ENCODE measurements around the gene CLP1. TPM values are rescaled to one million over a fixed set of nuclear protein-coding genes. Genes with fewer than 3 reads are reported as not detected.
A peak's percentile ranks its signal among the peaks of the same experiment; 100 is the strongest.
"Not testable (repeated sequence)": the region's sequence is repeated elsewhere in the genome, so short reads cannot be mapped to it uniquely, and the experiment has no call there.

CLP1 gene
- total RNA-seq, 1 donor from 2014 or later: 20.7 TPM

DNA sequence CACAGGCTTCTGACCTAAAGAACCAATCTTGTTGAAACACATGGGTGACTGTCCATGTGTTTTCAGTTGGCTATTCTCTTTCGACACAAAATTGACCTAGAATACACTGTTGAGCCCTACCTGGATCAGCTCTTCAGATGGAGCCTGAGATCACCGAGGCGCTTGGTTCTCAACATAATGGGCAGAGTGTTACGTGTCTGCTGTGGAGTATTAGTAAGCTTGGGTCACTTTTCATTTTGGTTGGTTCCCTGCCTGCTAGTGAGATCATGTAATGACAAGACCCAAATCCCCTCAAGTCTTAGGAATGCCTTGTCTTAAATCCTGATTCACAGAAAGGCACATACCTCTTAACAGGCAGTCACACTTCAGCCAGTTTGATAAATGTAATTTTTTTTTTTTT, 45.8 kb downstream of the CLP1 start:
- TF ChIP-seq, protein P1, sequence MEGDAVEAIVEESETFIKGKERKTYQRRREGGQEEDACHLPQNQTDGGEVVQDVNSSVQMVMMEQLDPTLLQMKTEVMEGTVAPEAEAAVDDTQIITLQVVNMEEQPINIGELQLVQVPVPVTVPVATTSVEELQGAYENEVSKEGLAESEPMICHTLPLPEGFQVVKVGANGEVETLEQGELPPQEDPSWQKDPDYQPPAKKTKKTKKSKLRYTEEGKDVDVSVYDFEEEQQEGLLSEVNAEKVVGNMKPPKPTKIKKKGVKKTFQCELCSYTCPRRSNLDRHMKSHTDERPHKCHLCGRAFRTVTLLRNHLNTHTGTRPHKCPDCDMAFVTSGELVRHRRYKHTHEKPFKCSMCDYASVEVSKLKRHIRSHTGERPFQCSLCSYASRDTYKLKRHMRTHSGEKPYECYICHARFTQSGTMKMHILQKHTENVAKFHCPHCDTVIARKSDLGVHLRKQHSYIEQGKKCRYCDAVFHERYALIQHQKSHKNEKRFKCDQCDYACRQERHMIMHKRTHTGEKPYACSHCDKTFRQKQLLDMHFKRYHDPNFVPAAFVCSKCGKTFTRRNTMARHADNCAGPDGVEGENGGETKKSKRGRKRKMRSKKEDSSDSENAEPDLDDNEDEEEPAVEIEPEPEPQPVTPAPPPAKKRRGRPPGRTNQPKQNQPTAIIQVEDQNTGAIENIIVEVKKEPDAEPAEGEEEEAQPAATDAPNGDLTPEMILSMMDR (conservative IDR thresholded peaks at IDR 0.05): no peak
- H3K27ac Mint-ChIP-seq: no peak overlapping the region
- H3K27me3 Mint-ChIP-seq: no peaks in the 10 kb centered on the region
- H3K9me3 Mint-ChIP-seq: no peaks in the 10 kb centered on the region
- DNase-seq (ENCODE audit: extremely low spot score, unreplicated experiment): no peak
- peaks cover 19% of the 10 kb centered on the region for H3K36me3 Mint-ChIP-seq
- peaks cover under 1% of the 10 kb centered on the region for H3K4me1 Mint-ChIP-seq (ENCODE audit: unreplicated experiment)
- H3K4me3 Mint-ChIP-seq: no peak overlapping the region

DNA sequence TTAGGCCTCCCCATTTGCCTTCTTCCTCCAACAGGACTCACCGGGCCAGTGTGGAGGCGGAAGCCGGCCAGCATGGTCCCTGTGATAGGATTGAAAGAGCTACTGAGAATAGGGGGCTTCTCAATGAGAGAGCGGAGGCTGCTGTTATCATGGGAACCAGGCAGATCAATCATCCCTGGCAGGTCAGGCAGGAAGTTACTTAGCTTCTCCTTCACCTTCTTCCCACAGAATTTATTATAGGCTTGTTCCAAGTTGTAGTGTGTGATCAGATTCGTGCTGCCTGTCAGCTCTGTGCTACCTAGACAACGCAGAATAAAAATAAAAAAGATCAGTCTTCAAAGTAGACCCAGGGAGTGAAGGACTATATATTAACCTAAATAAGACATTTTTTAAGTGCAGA, 47.4 kb downstream of the CLP1 start:
- no peak for DNase-seq (ENCODE audit: extremely low spot score, unreplicated experiment)
- TF ChIP-seq, protein P1 (conservative IDR thresholded peaks at IDR 0.05): no peak
- Mint-ChIP-seq H3K27ac (peak overlapping the region; percentile 66), H3K4me3 (no peak overlapping the region), H3K36me3 (peaks cover 11% of the 10 kb centered on the region), H3K9me3 (no peaks in the 10 kb centered on the region), H3K27me3 (no peaks in the 10 kb centered on the region), H3K4me1 (ENCODE audit: unreplicated experiment) (peaks cover 3% of the 10 kb centered on the region)

DNA sequence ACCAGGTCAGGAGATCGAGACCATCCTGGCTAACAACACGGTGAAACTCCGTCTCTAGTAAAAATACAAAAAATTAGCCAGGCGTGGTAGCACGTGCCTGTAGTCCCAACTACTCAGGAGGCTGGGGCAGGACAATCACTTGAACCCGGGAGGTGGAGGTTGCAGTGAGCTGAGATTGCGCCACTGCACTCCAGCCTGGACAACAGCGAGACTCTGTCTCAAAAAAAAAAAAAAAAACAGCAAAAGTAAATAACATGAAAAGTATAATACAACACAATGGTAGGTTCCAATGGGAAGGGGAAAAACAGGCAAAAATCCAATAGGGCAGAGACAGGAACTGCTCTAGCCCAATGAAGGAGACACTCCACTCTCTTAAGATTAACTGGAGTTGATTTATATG, 47.9 kb downstream of the CLP1 start:
- not testable (repeated sequence) for H3K36me3 Mint-ChIP-seq; H3K4me3 Mint-ChIP-seq; H3K27ac Mint-ChIP-seq; H3K27me3 Mint-ChIP-seq; H3K9me3 Mint-ChIP-seq; H3K4me1 Mint-ChIP-seq (ENCODE audit: unreplicated experiment); DNase-seq (ENCODE audit: extremely low spot score, unreplicated experiment)

DNA sequence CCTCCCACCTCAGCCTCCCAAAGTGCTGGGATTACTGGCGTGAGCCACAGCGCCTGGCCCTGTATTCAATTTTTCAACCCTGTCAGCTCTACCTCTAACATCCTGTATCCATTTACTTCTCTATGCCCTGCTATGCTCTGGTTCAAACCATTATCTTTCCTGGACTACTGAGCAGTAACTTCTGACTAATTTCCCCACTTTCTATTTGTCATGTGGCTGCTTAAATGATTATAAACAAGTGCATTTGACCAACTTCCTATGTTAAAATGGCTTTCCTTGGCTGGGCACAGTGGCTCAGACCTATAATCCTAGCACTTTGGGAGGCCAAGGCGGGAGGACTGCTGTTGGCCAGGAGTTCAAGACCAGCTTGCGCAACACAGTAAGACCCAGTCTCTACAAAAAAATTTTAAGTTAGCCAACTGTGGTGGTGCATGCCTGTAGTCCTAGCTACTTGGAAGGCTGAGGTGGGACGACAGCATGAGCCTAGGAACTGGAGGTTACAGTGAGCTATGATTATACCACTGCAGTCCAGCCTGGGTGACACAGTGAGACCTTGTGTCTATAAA, 52.3 kb downstream of the CLP1 start:
- H3K36me3 Mint-ChIP-seq: peaks cover 4% of the 10 kb centered on the region
- TF ChIP-seq, protein P1 (conservative IDR thresholded peaks at IDR 0.05): no peak
- no peak for DNase-seq (ENCODE audit: extremely low spot score, unreplicated experiment)
- peak overlapping the region; percentile 47 for H3K27ac Mint-ChIP-seq
- peak overlapping the region; percentile 3 for H3K4me3 Mint-ChIP-seq
- no peaks in the 10 kb centered on the region for H3K9me3 Mint-ChIP-seq
- H3K4me1 Mint-ChIP-seq (ENCODE audit: unreplicated experiment): peaks cover 20% of the 10 kb centered on the region
- no peaks in the 10 kb centered on the region for H3K27me3 Mint-ChIP-seq

Small RNAs within 50 kb of the gene (microRNA-seq; reads per million reads assigned to microRNA genes)
- 22,170 reads per million, percentile 98 among the genes with 10 or more reads in this experiment for gene MIR130A

Other genes with a start within 250 kb of the CLP1 start
- 14.0 and 20.4 TPM in 2 replicates for gene SLC43A3, start 230.6 kb upstream of the CLP1 start, total RNA-seq (ENCODE audit: low replicate concordance)
- gene RTN4RL2, start 197.2 kb upstream of the CLP1 start, total RNA-seq (ENCODE audit: low replicate concordance): 8.6 and 10.4 TPM in 2 replicates
- 19.0 and 20.8 TPM in 2 replicates for gene SLC43A1, start 142.1 kb upstream of the CLP1 start, total RNA-seq (ENCODE audit: low replicate concordance)
- 57.9 and 64.2 TPM in 2 replicates for gene TIMM10, start 127.0 kb upstream of the CLP1 start, total RNA-seq (ENCODE audit: low replicate concordance)
- not detected in 2 replicates for gene SMTNL1, start 120.2 kb upstream of the CLP1 start, total RNA-seq (ENCODE audit: low replicate concordance)
- 29.9 and 65.1 TPM in 2 replicates for gene UBE2L6, start 90.1 kb upstream of the CLP1 start, total RNA-seq (ENCODE audit: low replicate concordance)
- gene SERPING1, start 60.1 kb upstream of the CLP1 start, total RNA-seq (ENCODE audit: low replicate concordance): 58.5 and 74.7 TPM in 2 replicates
- gene YPEL4, start 7.8 kb upstream of the CLP1 start, total RNA-seq (ENCODE audit: low replicate concordance): 0.38 and 0.48 TPM in 2 replicates
- 56.7 and 80.6 TPM in 2 replicates for gene ZDHHC5, start 10.4 kb downstream of the CLP1 start, total RNA-seq (ENCODE audit: low replicate concordance)
- gene MED19, start 54.5 kb downstream of the CLP1 start, total RNA-seq (ENCODE audit: low replicate concordance): 17.9 and 21.5 TPM in 2 replicates
- 84.4 and 87.4 TPM in 2 replicates for gene TMX2, start 54.8 kb downstream of the CLP1 start, total RNA-seq (ENCODE audit: low replicate concordance)
- gene SELENOH, start 83.7 kb downstream of the CLP1 start, total RNA-seq (ENCODE audit: low replicate concordance): 107 and 144 TPM in 2 replicates
- not detected in 2 replicates for gene BTBD18, start 94.1 kb downstream of the CLP1 start, total RNA-seq (ENCODE audit: low replicate concordance)
- gene CTNND1, start 104.0 kb downstream of the CLP1 start, total RNA-seq (ENCODE audit: low replicate concordance): 187 and 253 TPM in 2 replicates